T-cell (primary cell): ENCODE data around the gene CCNY. TPM values are rescaled to one million over a fixed set of nuclear protein-coding genes. Genes with fewer than 3 reads are reported as not detected.

Experiments used
- ATAC-seq, 4 experiments: fragments of 200-7000 bp in 3 of 4; fragments of 150-1000 bp in 1 of 4; cut with Tn5 transposase; replicated peaks in 1 of 4; 1 replicate in 3 of 4; 2 replicates in 1 of 4; pipeline ENCODE4 v1.10.0; 2021; ENCODE audit warnings: moderate library complexity in 3 of 4, mild to moderate bottlenecking in 2 of 4, moderate number of reproducible peaks in 1 of 4
- CTCF ChIA-PET, 2 donors: fragments of 300-600 bp; sonication (Branson Sonifier 250); formaldehyde crosslinking; loops; one replicate each; lab custom pipeline; 2022; ENCODE audit warnings: antibody characterized with exemption in 2 of 2; lab: Charles Lee
- POLR2A ChIA-PET, 2 donors: fragments of 300-600 bp; sonication (Branson Sonifier 250); formaldehyde crosslinking; loops; one replicate each; lab custom pipeline; 2022; ENCODE audit warnings: antibody characterized with exemption in 2 of 2; lab: Charles Lee
- DNase-seq, 35 experiments: peaks; one replicate each; pipeline versions ENCODE4 v3.0.0 to v3.0.0-alpha.2; 2013 to 2023
- H3K27ac ChIP-seq: one replicate; pipeline ENCODE4 v1.5.1; 2013; ENCODE audit warnings: low read length
- H3K27me3 ChIP-seq, 2 experiments: replicated peaks in 1 of 2; 1 replicate in 1 of 2; 2 replicates in 1 of 2; pipeline versions ENCODE4 v1.6.1 to v1.7.0; 2013; ENCODE audit warnings: low read length in 1 of 2, mixed read lengths in 1 of 2; ENCODE audit not compliant: control insufficient read depth in 2 of 2, insufficient read depth in 2 of 2; ENCODE audit errors: extremely low read depth in 1 of 2
- H3K36me3 ChIP-seq, 2 donors: 1 replicate in 1 of 2; 2 replicates in 1 of 2; pipeline versions ENCODE4 v1.6.1 to v1.7.0; 2013; ENCODE audit warnings: low read length in 1 of 2; ENCODE audit not compliant: control insufficient read depth in 2 of 2, insufficient read depth in 1 of 2; ENCODE audit errors: extremely low read depth in 1 of 2
- H3K4me1 ChIP-seq, 2 experiments: 1 replicate in 1 of 2; 2 replicates in 1 of 2; pipeline versions ENCODE4 v1.6.1 to v1.7.0; 2013; ENCODE audit warnings: low read length in 2 of 2, mixed read lengths in 1 of 2; ENCODE audit not compliant: insufficient read depth in 2 of 2, control insufficient read depth in 1 of 2; ENCODE audit errors: extremely low read depth in 1 of 2
- H3K4me3 ChIP-seq, 2 donors: 1 replicate in 1 of 2; 2 replicates in 1 of 2; pipeline versions ENCODE4 v1.5.1 to v1.7.0; 2013; ENCODE audit warnings: mild to moderate bottlenecking in 2 of 2, low read length in 1 of 2, moderate library complexity in 1 of 2; ENCODE audit not compliant: control insufficient read depth in 1 of 2; ENCODE audit errors: extremely low read depth in 1 of 2
- H3K9me3 ChIP-seq: 2 replicates; pipeline ENCODE4 v1.7.0; 2013
- H3K27ac Mint-ChIP-seq, 2 donors: one replicate each; pipeline ENCODE4 v1.8.0; 2020 to 2021; ENCODE audit warnings: mild to moderate bottlenecking in 2 of 2, mixed read lengths in 2 of 2
- H3K27me3 Mint-ChIP-seq, 2 donors: one replicate each; pipeline ENCODE4 v1.8.0; 2021 to 2022; ENCODE audit warnings: mixed read lengths in 2 of 2
- H3K36me3 Mint-ChIP-seq: one replicate; pipeline ENCODE4 v1.8.0; 2021; ENCODE audit warnings: mixed read lengths
- H3K4me1 Mint-ChIP-seq, 3 donors: one replicate each; pipeline ENCODE4 v1.8.0; 2020 to 2022; ENCODE audit warnings: mixed read lengths in 3 of 3, mild to moderate bottlenecking in 1 of 3
- H3K4me3 Mint-ChIP-seq, 3 donors: one replicate each; pipeline ENCODE4 v1.8.0; 2020 to 2022; ENCODE audit warnings: mild to moderate bottlenecking in 3 of 3, mixed read lengths in 3 of 3, moderate library complexity in 3 of 3
- H3K9me3 Mint-ChIP-seq, 3 donors: one replicate each; pipeline ENCODE4 v1.8.0; 2020 to 2022; ENCODE audit warnings: mixed read lengths in 3 of 3
- WGBS: methylation state at CpG from one replicate; pipeline ENCODE4 v1.1.5; 2013; ENCODE audit warnings: missing lambda C conversion rate; ENCODE audit not compliant: insufficient coverage; 5-methylcytosine and 5-hydroxymethylcytosine counted together
- total RNA-seq, 35 experiments: library from RNA in 6 of 35; stranded (reverse) in 6 of 35; fragments of 120-200 nt in 1 of 35; gene quantifications; one replicate each; pipeline versions ENCODE4 v1.2.1 to v1.2.4 and lab custom pipeline; 2013 to 2026

CCNY gene
- total RNA-seq, 5 donors from 2014 or later (not counting 1 experiment from before 2014, with no cell fraction given) = 62.5 to 75.2 (median 62.8) TPM

DNA sequence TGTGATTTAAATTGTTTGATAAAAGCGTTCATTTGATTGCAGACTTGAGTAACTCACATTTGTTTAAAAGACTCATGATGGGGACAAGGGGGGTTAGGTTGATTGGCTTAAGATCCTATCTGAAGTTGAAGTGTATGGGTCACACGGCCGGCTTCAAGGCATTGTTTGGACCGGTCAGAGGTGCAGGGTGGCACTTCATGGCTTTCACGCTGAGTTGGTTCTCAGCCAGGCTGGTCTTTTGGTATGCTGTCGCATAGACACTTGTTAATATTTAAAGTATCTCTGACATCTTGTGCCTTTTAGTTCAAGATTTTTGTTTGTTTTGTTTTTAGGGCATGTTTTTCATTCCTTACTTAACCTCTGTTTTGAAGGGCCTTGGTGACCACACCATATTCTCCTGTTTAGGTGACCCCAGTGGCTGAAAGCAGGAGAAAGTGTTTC lies 58.1 kb downstream of the CCNY start:
- Histone ChIP-seq H3K27ac (no peak overlapping the region), H3K36me3 (no peaks in the 10 kb centered on the region), H3K9me3 (peaks cover 4% of the 10 kb centered on the region), H3K4me3 (no peak overlapping the region), H3K27me3 (no peaks in the 10 kb centered on the region), H3K4me1 (peaks cover 0 to 32% of the 10 kb centered on the region in 2 experiments)
- ChIA-PET POLR2A (interaction anchor here in 1 of 2 donors (0.5 kb wide), 1 partner anchor 984 kb away, joined by 4 read pairs; no protein-coding TSS in a partner anchor), CTCF (interaction anchor here in 1 of 2 donors (0.7 kb wide), 1 partner anchor 236 kb away, joined by 5 read pairs; no protein-coding TSS in a partner anchor)
- DNase-seq = no peak
- Mint-ChIP-seq H3K4me1 (peaks cover 83 to 86% (median 84%) of the 10 kb centered on the region in 3 donors), H3K27ac (no peak overlapping the region), H3K4me3 (no peak overlapping the region), H3K36me3 (peaks cover 25% of the 10 kb centered on the region), H3K9me3 (peaks cover 9 to 22% (median 15%) of the 10 kb centered on the region in 3 donors), H3K27me3 (no peaks in the 10 kb centered on the region)
- 100% methylated on average over 1 of the region's 6 CpGs for WGBS
- no peak for ATAC-seq

DNA sequence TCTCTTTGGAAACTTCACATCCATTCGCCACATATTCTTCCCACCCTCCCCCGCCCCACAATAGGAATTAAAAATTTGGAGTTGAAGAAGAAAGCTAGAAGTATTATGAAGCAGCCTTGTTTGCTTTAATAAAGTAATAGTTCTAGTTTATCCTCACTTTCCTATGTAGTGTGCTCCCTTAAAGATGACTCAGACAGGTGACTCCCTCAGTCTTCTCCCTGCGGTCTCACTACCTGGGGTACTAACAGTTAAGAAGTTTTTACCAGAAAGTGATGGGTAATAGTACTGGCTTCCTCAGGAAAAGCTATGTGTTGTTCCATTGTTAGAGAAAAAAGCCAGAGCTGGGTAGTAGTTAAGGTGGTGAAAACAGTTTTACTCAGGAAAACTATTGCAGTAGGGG lies 58.6 kb downstream of the CCNY start:
- CTCF ChIA-PET = interaction anchor here in 1 of 2 donors (0.7 kb wide), 1 partner anchor 237 kb away, joined by 5 read pairs; no protein-coding TSS in a partner anchor
- H3K4me1 Mint-ChIP-seq = peaks cover 85 to 88% (median 87%) of the 10 kb centered on the region in 3 donors

DNA sequence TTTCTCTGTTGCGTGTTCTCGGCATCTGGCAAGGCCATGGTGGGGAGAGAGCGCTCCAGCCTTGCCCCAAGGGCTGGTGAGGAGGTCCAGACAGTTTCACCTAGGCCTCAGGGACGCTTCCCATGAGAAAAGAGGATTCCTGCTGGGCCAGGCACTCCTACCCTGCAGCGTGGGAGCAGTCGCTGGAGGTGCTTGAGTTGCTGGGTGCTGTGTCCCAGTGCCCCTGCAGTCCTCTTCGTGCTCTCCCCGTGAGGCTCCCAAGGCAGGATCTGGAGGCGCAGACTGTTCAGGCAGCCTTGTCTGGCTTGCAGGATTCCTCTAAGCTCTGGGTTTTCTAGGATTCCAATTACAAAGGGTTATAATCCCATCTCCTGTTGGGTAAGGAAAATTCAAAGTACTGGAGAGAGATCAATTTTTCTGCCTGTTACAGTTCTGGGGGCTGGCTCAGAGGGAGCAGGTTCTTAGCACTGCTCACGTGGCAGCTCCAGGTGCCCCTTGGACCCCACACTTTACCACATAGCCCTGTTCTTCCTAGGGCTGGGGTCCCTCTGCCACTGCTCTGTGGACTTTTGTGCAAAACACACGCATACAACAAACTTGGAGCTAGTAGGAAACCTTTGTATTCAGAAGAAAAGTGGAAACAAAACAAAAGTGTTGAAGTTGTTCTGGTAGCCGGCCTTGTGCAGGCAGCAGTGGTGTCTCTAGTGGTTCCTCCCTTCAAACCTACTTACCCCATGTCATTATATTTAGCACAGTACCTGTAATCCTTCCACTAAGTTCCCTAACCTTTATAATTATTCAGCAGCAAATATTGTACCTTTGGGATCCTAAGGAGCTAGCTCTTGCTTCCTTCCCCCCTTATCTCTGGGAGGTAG lies 60.5 kb downstream of the CCNY start:
- Mint-ChIP-seq H3K27me3 (no peaks in the 10 kb centered on the region), H3K4me1 (peaks cover 75 to 86% (median 81%) of the 10 kb centered on the region in 3 donors), H3K4me3 (peak overlapping the region in 1 of 3 donors; percentile 4), H3K36me3 (peaks cover 5% of the 10 kb centered on the region), H3K27ac (no peak overlapping the region), H3K9me3 (peaks cover 0 to 1% (median 1%) of the 10 kb centered on the region in 3 donors)
- CTCF ChIA-PET = no interaction called here
- DNase-seq = no peak
- Histone ChIP-seq H3K36me3 (no peaks in the 10 kb centered on the region), H3K27ac (no peak overlapping the region), H3K27me3 (no peaks in the 10 kb centered on the region), H3K4me3 (no peak overlapping the region), H3K9me3 (no peaks in the 10 kb centered on the region), H3K4me1 (peaks cover 0 to 32% of the 10 kb centered on the region in 2 experiments)
- POLR2A ChIA-PET = no interaction called here
- no peak for ATAC-seq
- WGBS = 97% methylated on average over 9 of the region's 12 CpGs

More for the DNA sequence above, 58.6 kb downstream of the CCNY start:
- H3K36me3 Mint-ChIP-seq = peaks cover 21% of the 10 kb centered on the region
- WGBS = no CpG with 5 or more reads among the region's 3 CpGs
- Histone ChIP-seq H3K27me3 (no peaks in the 10 kb centered on the region), H3K9me3 (peaks cover 4% of the 10 kb centered on the region), H3K36me3 (no peaks in the 10 kb centered on the region), H3K27ac (no peak overlapping the region), H3K4me1 (peaks cover 0 to 32% of the 10 kb centered on the region in 2 experiments), H3K4me3 (no peak overlapping the region)
- ATAC-seq (no peak), DNase-seq (no peak)
- H3K4me3 Mint-ChIP-seq = peak overlapping the region in 1 of 3 donors; percentile 11
- peaks cover 9 to 18% (median 11%) of the 10 kb centered on the region in 3 donors for H3K9me3 Mint-ChIP-seq
- POLR2A ChIA-PET = interaction anchor here (0.5 kb wide), 2 partner anchors 102 to 983 kb away, joined by 3 to 4 read pairs; no protein-coding TSS in a partner anchor
- H3K27me3 Mint-ChIP-seq = no peaks in the 10 kb centered on the region
- H3K27ac Mint-ChIP-seq = no peak overlapping the region

GRCh38 chr10:35397953-35398352 lies 61.6 kb downstream of the CCNY start:
- Mint-ChIP-seq H3K4me3 (no peak overlapping the region), H3K27ac (no peak overlapping the region)

GRCh38 chr10:35398355-35398754 lies 62.0 kb downstream of the CCNY start:
- 99% methylated on average over 6 of the region's 8 CpGs for WGBS
- no peaks in the 10 kb centered on the region for H3K9me3 Mint-ChIP-seq
- Histone ChIP-seq H3K27me3 (no peaks in the 10 kb centered on the region), H3K9me3 (no peaks in the 10 kb centered on the region), H3K36me3 (no peaks in the 10 kb centered on the region), H3K4me3 (no peak overlapping the region), H3K27ac (no peak overlapping the region), H3K4me1 (peaks cover 0 to 31% of the 10 kb centered on the region in 2 experiments)
- no peak overlapping the region for H3K27ac Mint-ChIP-seq
- ChIA-PET POLR2A (no interaction called here), CTCF (interaction anchor here (0.5 to 0.6 kb wide), 2 partner anchors 21 to 298 kb away, joined by 3 to 7 read pairs; no protein-coding TSS in a partner anchor)
- no peak for ATAC-seq
- no peak overlapping the region for H3K4me3 Mint-ChIP-seq
- peaks cover 59 to 71% (median 67%) of the 10 kb centered on the region in 3 donors for H3K4me1 Mint-ChIP-seq
- no peak for DNase-seq
- H3K27me3 Mint-ChIP-seq = no peaks in the 10 kb centered on the region
- peaks cover 5% of the 10 kb centered on the region for H3K36me3 Mint-ChIP-seq

More at GRCh38 chr10:35397953-35398352, 61.6 kb downstream of the CCNY start:
- Mint-ChIP-seq H3K27me3 (no peaks in the 10 kb centered on the region), H3K4me1 (peaks cover 63 to 75% (median 71%) of the 10 kb centered on the region in 3 donors), H3K36me3 (peaks cover 5% of the 10 kb centered on the region), H3K9me3 (no peaks in the 10 kb centered on the region)
- WGBS = 95% methylated on average over 4 of the region's 4 CpGs
- Histone ChIP-seq H3K36me3 (no peaks in the 10 kb centered on the region), H3K27me3 (no peaks in the 10 kb centered on the region), H3K4me3 (no peak overlapping the region), H3K4me1 (peaks cover 0 to 32% of the 10 kb centered on the region in 2 experiments), H3K27ac (no peak overlapping the region), H3K9me3 (no peaks in the 10 kb centered on the region)
- DNase-seq = no peak
- ATAC-seq = no peak
- POLR2A ChIA-PET = no interaction called here
- CTCF ChIA-PET = no interaction called here

DNA sequence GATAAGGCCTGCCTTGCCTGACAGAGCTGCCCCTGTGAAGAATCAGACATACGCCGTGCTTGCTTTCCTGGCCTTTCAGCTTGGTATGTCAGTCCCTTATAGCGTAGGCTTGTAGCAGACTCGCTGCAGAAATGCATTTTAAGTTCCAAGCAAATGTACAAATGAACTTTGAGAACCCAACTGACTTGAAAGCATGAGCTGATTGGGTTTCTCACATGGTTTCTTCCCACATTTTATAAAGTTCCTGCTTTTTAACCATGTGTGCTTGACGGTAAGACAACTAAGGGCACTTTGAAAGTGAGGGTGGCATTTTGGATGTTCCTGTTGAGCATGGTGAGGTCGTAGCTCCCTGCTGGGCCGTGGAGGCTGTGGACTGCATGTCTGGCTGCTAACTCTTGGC lies 62.6 kb downstream of the CCNY start:
- CTCF ChIA-PET = interaction anchor here (0.5 to 0.6 kb wide), 2 partner anchors 21 to 299 kb away, joined by 3 to 7 read pairs; no protein-coding TSS in a partner anchor
- H3K4me3 Mint-ChIP-seq = no peak overlapping the region
- 98% methylated on average over 7 of the region's 7 CpGs for WGBS

More for the DNA sequence above, 62.6 kb downstream of the CCNY start:
- no peaks in the 10 kb centered on the region for H3K36me3 ChIP-seq
- H3K4me3 ChIP-seq = no peak overlapping the region
- peaks cover 0 to 25% of the 10 kb centered on the region in 2 experiments for H3K4me1 ChIP-seq
- POLR2A ChIA-PET = no interaction called here
- H3K27ac ChIP-seq = no peak overlapping the region
- ATAC-seq (no peak), DNase-seq (no peak)
- no peaks in the 10 kb centered on the region for H3K27me3 ChIP-seq
- H3K9me3 ChIP-seq = no peaks in the 10 kb centered on the region
- no peaks in the 10 kb centered on the region for H3K27me3 Mint-ChIP-seq
- H3K9me3 Mint-ChIP-seq = no peaks in the 10 kb centered on the region
- H3K4me1 Mint-ChIP-seq = peaks cover 55 to 65% (median 61%) of the 10 kb centered on the region in 3 donors
- H3K27ac Mint-ChIP-seq = no peak overlapping the region
- H3K36me3 Mint-ChIP-seq = peaks cover 5% of the 10 kb centered on the region
